Activated naive CD8-positive, alpha-beta T cell treated with anti-CD3 and anti-CD28 coated beads, Interleukin-2, amount 50 U/mL, for 24 hours (primary cell): ENCODE measurements around the gene TEX53.
A peak's percentile ranks its signal among the peaks of the same experiment; 100 is the strongest.

Source experiments
- ATAC-seq: fragments of 150-1000 bp; cut with Tn5 transposase; one replicate; pipeline ENCODE4 v1.10.0; 2021
- DNase-seq: peaks from one replicate; pipeline ENCODE4 v3.0.0; 2021
- H3K27ac Mint-ChIP-seq: one replicate; pipeline ENCODE4 v1.8.0; 2021; ENCODE audit warnings: mild to moderate bottlenecking, mixed read lengths
- H3K27me3 Mint-ChIP-seq: one replicate; pipeline ENCODE4 v1.8.0; 2021; ENCODE audit warnings: mixed read lengths
- H3K36me3 Mint-ChIP-seq: one replicate; pipeline ENCODE4 v1.8.0; 2021; ENCODE audit warnings: low read depth, mixed read lengths
- H3K4me1 Mint-ChIP-seq: one replicate; pipeline ENCODE4 v1.8.0; 2021; ENCODE audit warnings: mixed read lengths
- H3K4me3 Mint-ChIP-seq: one replicate; pipeline ENCODE4 v1.8.0; 2021; ENCODE audit warnings: mild to moderate bottlenecking, moderate library complexity, mixed read lengths
- H3K9me3 Mint-ChIP-seq: one replicate; pipeline ENCODE4 v1.8.0; 2021; ENCODE audit warnings: mixed read lengths

Gene TEX53

GRCh38 chr9:114657705-114658104 lies at the start of gene TEX53:
Gene TEX53 (minus strand): TSS chr9:114657805. CDS start chr9:114657774, 31 bp downstream.
- no peak within 1 kb of the TSS for H3K27ac Mint-ChIP-seq
- no peaks in the 10 kb centered on the region for H3K27me3 Mint-ChIP-seq
- ATAC-seq (no peak), DNase-seq (no peak)
- no peak within 1 kb of the TSS for H3K4me3 Mint-ChIP-seq
- H3K9me3 Mint-ChIP-seq: no peaks in the 10 kb centered on the region
- H3K4me1 Mint-ChIP-seq: peaks cover 19% of the 10 kb centered on the region
- H3K36me3 Mint-ChIP-seq: peaks cover 2% of the 10 kb centered on the region

- peak overlapping the region; percentile 61 for H3K27ac Mint-ChIP-seq
- DNase-seq: no peak
- no peaks in the 10 kb centered on the region for H3K9me3 Mint-ChIP-seq
- H3K4me1 Mint-ChIP-seq: peaks cover 44% of the 10 kb centered on the region
- peak; percentile 62 for ATAC-seq
- H3K4me3 Mint-ChIP-seq: no peak overlapping the region
- peaks cover 9% of the 10 kb centered on the region for H3K27me3 Mint-ChIP-seq
- no peaks in the 10 kb centered on the region for H3K36me3 Mint-ChIP-seq
Measured at GRCh38 chr9:114706711-114707110, 49.1 kb upstream of the TEX53 start.

GRCh38 chr9:114701988-114702387 lies 44.4 kb upstream of the TEX53 start:
- DNase-seq (no peak), ATAC-seq (no peak)
- Mint-ChIP-seq H3K27ac (peak overlapping the region; percentile 33), H3K27me3 (no peaks in the 10 kb centered on the region), H3K36me3 (peaks cover 8% of the 10 kb centered on the region), H3K4me3 (no peak overlapping the region), H3K4me1 (peaks cover 56% of the 10 kb centered on the region), H3K9me3 (peaks cover 5% of the 10 kb centered on the region)

- Mint-ChIP-seq H3K36me3 (peaks cover 8% of the 10 kb centered on the region), H3K27ac (peak overlapping the region; percentile 99), H3K27me3 (no peaks in the 10 kb centered on the region), H3K4me1 (peaks cover 86% of the 10 kb centered on the region), H3K9me3 (peaks cover 5% of the 10 kb centered on the region), H3K4me3 (peak overlapping the region; percentile 67)
- ATAC-seq (peak; percentile 64), DNase-seq (no peak)
Measured at GRCh38 chr9:114697951-114698351, 40.3 kb upstream of the TEX53 start.

GRCh38 chr9:114696814-114697544 lies 39.4 kb upstream of the TEX53 start:
- Mint-ChIP-seq H3K9me3 (peaks cover 5% of the 10 kb centered on the region), H3K36me3 (peaks cover 8% of the 10 kb centered on the region), H3K27me3 (no peaks in the 10 kb centered on the region), H3K4me3 (peak overlapping the region; percentile 67), H3K4me1 (peaks cover 94% of the 10 kb centered on the region), H3K27ac (peak overlapping the region; percentile 99)
- ATAC-seq: peak; percentile 64
- DNase-seq: peak; percentile 73

DNA sequence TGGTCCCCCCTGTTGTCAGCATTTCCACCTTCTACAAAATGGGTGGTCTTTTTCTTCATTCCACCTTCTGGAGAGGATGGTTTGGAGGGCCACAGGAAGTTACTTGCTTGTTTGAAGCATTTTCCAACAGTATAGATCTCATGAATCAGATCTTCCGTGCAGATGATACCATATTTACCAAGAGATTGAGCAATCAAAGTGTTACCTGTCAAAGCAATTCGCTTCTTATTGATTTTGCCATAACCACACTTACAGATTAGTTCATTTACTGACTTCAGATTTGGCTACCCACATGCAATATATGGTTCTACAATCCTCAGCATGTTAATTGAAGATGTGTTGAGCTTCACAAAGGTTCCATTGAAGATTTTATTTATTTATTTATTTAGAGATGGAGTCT lies 38.3 kb upstream of the TEX53 start:
- Mint-ChIP-seq H3K4me3 (peak overlapping the region; percentile 19), H3K9me3 (peaks cover 5% of the 10 kb centered on the region), H3K27me3 (peaks cover under 1% of the 10 kb centered on the region), H3K4me1 (peaks cover 95% of the 10 kb centered on the region), H3K27ac (peak overlapping the region; percentile 99), H3K36me3 (peaks cover 8% of the 10 kb centered on the region)
- ATAC-seq: no peak
- no peak for DNase-seq

DNA sequence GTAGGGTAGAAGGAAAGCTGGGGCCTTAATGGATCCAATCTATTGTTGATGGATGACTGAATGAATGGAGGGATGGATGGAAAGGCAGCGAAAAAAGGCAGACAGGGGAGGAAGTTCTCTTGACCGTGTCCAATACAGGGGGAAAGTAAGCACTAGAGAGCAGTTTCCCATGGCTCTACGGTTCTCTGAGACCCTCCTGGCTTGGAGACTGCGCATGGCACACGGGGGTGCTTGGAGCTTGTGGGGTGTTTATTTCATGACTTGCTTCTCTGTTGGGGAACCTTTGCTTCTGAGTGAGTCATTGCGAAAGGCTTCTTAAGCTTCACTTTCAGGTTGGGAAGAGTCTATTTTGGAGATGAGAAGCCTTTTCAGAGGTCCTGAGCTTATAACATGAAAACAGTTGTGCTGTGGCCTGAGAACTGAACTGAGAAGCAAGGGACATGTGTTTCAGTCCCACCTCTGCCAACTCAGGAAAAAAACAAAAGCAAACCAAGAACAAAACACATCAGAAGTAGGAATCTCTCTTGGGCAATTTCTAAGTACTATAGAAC lies 37.2 kb upstream of the TEX53 start:
- DNase-seq (no peak), ATAC-seq (peak; percentile 4)
- Mint-ChIP-seq H3K36me3 (peaks cover 6% of the 10 kb centered on the region), H3K9me3 (peaks cover 2% of the 10 kb centered on the region), H3K27me3 (peaks cover 3% of the 10 kb centered on the region), H3K4me3 (peak overlapping the region; percentile 13), H3K4me1 (peaks cover 98% of the 10 kb centered on the region), H3K27ac (peak overlapping the region; percentile 62)

- Mint-ChIP-seq H3K27ac (peak overlapping the region; percentile 62), H3K27me3 (peaks cover 3% of the 10 kb centered on the region), H3K36me3 (peaks cover 2% of the 10 kb centered on the region), H3K4me3 (no peak overlapping the region), H3K9me3 (no peaks in the 10 kb centered on the region), H3K4me1 (peaks cover 98% of the 10 kb centered on the region)
- ATAC-seq: no peak
- no peak for DNase-seq
Measured at GRCh38 chr9:114694146-114694545, 36.5 kb upstream of the TEX53 start.

DNA sequence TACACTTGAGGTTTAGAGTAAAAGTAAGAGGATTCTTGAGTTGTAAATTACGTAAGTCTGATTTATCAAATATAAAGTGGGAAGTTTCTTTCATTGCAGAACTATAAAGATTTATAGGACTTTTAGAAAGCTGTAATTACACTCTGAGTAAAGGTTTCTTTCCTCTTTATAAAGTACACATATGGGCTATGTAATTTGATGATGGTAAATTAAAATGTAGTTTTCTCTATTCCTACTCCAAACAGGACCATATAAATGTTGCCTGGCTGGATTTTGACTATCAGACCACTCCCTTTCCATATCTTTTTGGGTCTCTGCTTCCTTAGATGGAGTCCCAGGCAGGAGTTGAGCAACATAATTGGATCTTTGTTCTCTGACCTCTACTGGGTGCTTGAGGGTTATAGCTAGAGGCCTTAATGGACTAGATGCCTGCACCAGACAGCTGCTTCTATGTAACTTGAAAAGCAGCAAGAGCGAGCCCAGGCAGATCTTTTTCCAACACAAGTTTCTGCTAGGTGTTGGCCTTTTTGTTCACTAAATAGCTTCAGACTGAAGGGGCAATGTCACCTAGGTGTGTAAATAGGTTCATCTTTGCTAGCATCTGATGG lies 35.7 kb upstream of the TEX53 start:
- Mint-ChIP-seq H3K27me3 (peaks cover 3% of the 10 kb centered on the region), H3K4me3 (no peak overlapping the region), H3K9me3 (no peaks in the 10 kb centered on the region), H3K27ac (peak overlapping the region; percentile 100), H3K4me1 (peaks cover 98% of the 10 kb centered on the region), H3K36me3 (peaks cover 7% of the 10 kb centered on the region)
- ATAC-seq: no peak
- DNase-seq: no peak

GRCh38 chr9:114691956-114692295 lies 34.3 kb upstream of the TEX53 start:
- Mint-ChIP-seq H3K27me3 (peaks cover 3% of the 10 kb centered on the region), H3K36me3 (peaks cover 12% of the 10 kb centered on the region), H3K27ac (peak overlapping the region; percentile 100), H3K4me3 (peak overlapping the region; percentile 66), H3K9me3 (peaks cover 4% of the 10 kb centered on the region), H3K4me1 (peaks cover 98% of the 10 kb centered on the region)
- ATAC-seq (no peak), DNase-seq (no peak)

DNA sequence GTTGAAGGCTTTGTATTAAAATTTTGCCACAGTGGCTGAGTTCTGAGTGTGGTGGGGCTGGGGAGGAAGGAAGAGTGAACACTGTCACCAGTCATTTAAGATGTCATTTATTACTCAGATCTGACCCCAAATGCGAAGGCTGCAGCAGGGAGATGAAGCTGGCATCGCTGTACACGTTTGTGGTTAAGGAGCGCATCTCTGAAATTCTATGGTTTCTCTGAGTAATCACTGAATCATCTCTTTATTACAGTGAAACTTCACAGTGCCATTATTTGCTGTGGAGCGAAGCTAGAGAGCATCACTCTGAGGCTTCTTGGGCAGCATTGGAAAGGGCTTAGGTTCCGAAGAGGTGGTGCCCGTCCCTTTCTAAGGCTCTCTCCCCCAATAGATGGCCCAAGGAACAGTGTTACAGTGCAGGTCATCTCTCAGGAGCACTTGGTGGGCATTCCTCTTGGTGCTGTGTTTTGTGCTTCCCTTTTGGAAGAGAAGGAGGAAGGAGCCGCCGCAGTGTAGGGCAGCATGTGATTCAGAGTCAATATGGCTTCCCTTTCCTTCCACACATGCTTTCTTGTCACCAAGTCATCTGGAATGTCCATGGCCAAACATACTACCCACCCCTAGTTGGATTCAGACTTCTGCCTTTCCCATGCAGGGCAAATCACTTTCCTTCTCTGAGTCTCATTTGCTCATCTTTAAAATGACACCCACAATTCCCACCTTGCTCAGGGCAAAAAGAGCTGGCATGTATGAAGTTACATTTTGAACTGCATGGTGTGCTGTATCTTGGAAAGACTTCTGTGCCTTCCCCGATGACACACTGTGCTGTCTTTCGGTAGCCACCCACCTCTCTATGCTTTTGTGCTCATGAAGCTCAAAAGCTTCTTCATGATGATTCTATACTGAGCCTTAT lies 33.7 kb upstream of the TEX53 start:
- peak overlapping the region; percentile 66 for H3K4me3 Mint-ChIP-seq
- H3K4me1 Mint-ChIP-seq: peaks cover 98% of the 10 kb centered on the region
- peaks cover 3% of the 10 kb centered on the region for H3K27me3 Mint-ChIP-seq
- peak; percentile 86 for ATAC-seq
- peaks cover 4% of the 10 kb centered on the region for H3K9me3 Mint-ChIP-seq
- DNase-seq: peak; percentile 57
- peak overlapping the region; percentile 100 for H3K27ac Mint-ChIP-seq
- peaks cover 14% of the 10 kb centered on the region for H3K36me3 Mint-ChIP-seq

GRCh38 chr9:114690308-114690707 lies 32.7 kb upstream of the TEX53 start:
- ATAC-seq: no peak

GRCh38 chr9:114689813-114690212 lies 32.2 kb upstream of the TEX53 start:
- Mint-ChIP-seq H3K27me3 (peaks cover 3% of the 10 kb centered on the region), H3K27ac (peak overlapping the region; percentile 100)

More at GRCh38 chr9:114690308-114690707, 32.7 kb upstream of the TEX53 start:
- Mint-ChIP-seq H3K27me3 (peaks cover 3% of the 10 kb centered on the region), H3K27ac (peak overlapping the region; percentile 100), H3K9me3 (peaks cover 9% of the 10 kb centered on the region), H3K4me1 (peaks cover 97% of the 10 kb centered on the region), H3K36me3 (peaks cover 20% of the 10 kb centered on the region), H3K4me3 (peak overlapping the region; percentile 66)
- DNase-seq: no peak

DNA sequence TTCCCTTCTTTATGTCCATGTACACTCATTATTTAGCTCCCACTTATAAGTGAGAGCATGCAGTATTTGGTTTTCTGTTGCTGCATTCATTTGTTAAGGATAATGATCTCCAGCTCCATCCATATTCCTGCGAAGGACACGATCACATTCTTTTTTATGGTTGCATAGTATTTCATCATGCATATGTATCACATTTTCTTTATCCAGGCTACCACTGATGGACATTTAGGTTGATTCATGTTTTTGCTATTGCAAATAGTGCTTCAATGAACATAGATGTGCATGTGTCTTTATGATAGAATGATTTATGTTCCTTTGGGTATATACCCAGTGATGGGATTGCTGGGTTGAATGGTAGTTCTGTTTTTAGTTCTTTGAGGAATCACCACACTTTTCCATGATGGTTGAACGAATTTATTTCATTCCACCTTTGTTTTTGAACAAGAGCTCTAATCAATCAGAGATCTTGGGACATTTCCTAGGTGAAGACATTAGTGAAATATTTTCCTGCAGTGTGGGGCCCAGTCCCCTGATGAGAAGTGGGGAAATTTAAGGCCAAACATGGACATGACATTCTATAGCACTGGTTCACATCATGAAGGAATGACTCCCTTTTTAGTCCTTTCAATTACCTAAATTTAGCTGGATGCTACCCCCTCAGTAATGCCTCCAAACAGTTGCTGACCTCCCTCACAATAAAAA lies 31.5 kb upstream of the TEX53 start:
- Mint-ChIP-seq H3K4me3 (no peak overlapping the region), H3K27ac (peak overlapping the region; percentile 100), H3K9me3 (peaks cover 9% of the 10 kb centered on the region), H3K4me1 (peaks cover 91% of the 10 kb centered on the region), H3K36me3 (peaks cover 24% of the 10 kb centered on the region), H3K27me3 (peaks cover 3% of the 10 kb centered on the region)
- DNase-seq (no peak), ATAC-seq (no peak)

More at GRCh38 chr9:114689813-114690212, 32.2 kb upstream of the TEX53 start:
- Mint-ChIP-seq H3K4me1 (peaks cover 92% of the 10 kb centered on the region), H3K9me3 (peaks cover 9% of the 10 kb centered on the region), H3K4me3 (peak overlapping the region; percentile 46), H3K36me3 (peaks cover 20% of the 10 kb centered on the region)
- ATAC-seq (no peak), DNase-seq (no peak)
